NT2/D1 (cell line): Measurements from ENCODE around the gene CREG2.
"Not testable (repeated sequence)": the region's sequence is repeated elsewhere in the genome, so short reads cannot be mapped to it uniquely, and the experiment has no call there.

Experiments
- DNase-seq: peaks from one replicate; pipeline ENCODE4 v3.0.0-alpha.2; 2011; ENCODE audit warnings: low read depth, low spot score
- H3K27me3 ChIP-seq: 2 replicates; pipeline ENCODE4 v1.6.0; 2011; ENCODE audit warnings: mild to moderate bottlenecking; ENCODE audit not compliant: insufficient read length, insufficient read depth
- H3K36me3 ChIP-seq: 2 replicates; pipeline ENCODE4 v1.6.1; 2011; ENCODE audit warnings: mild to moderate bottlenecking, low read length, mixed read lengths; ENCODE audit not compliant: insufficient read depth, insufficient read length
- H3K4me1 ChIP-seq: 2 replicates; pipeline ENCODE4 v1.5.1; 2011; ENCODE audit not compliant: insufficient read depth, insufficient read length
- H3K4me3 ChIP-seq: 2 replicates; pipeline ENCODE4 v1.5.1; 2011; ENCODE audit warnings: low read depth; ENCODE audit not compliant: insufficient read length
- H3K9ac ChIP-seq: 2 replicates; pipeline ENCODE4 v1.6.0; 2011; ENCODE audit warnings: low read depth; ENCODE audit not compliant: insufficient read length
- H3K9me3 ChIP-seq: 2 replicates; pipeline ENCODE4 v1.5.1; 2011; ENCODE audit warnings: mild to moderate bottlenecking, low read length; ENCODE audit not compliant: insufficient read depth
- SUZ12 ChIP-seq: IDR thresholded peaks from 2 replicates; pipeline ENCODE4 v1.6.1; 2011; ENCODE audit not compliant: insufficient read length, insufficient read depth; ENCODE audit errors: extremely low read depth
- YY1 ChIP-seq: IDR thresholded peaks from 2 replicates; pipeline ENCODE4 v1.6.1; 2011; ENCODE audit not compliant: insufficient read length, insufficient read depth
- ZNF274 ChIP-seq: IDR thresholded peaks from 2 replicates; pipeline ENCODE4 v1.6.1; 2011; ENCODE audit warnings: mild to moderate bottlenecking, low read depth, low read length

The CREG2 gene

GRCh38 chr2:101356055-101356454 is 31.2 kb downstream of the CREG2 start:
- Histone ChIP-seq H3K36me3 (no peaks in the 10 kb centered on the region), H3K9me3 (no peaks in the 10 kb centered on the region), H3K4me1 (peaks cover 5% of the 10 kb centered on the region), H3K9ac (no peak overlapping the region), H3K4me3 (no peak overlapping the region), H3K27me3 (no peaks in the 10 kb centered on the region)
- TF ChIP-seq ZNF274: no peak
- no peak for TF ChIP-seq SUZ12
- no peak for TF ChIP-seq YY1
- no peak for DNase-seq

- TF ChIP-seq ZNF274 (no peak), SUZ12 (no peak), YY1 (no peak)
- Histone ChIP-seq H3K36me3 (no peaks in the 10 kb centered on the region), H3K9ac (no peak overlapping the region), H3K27me3 (no peaks in the 10 kb centered on the region), H3K4me3 (no peak overlapping the region), H3K4me1 (peaks cover 5% of the 10 kb centered on the region), H3K9me3 (no peaks in the 10 kb centered on the region)
- no peak for DNase-seq
Measured at GRCh38 chr2:101355401-101356054, 31.8 kb downstream of the CREG2 start.

GRCh38 chr2:101354420-101355311 is 32.6 kb downstream of the CREG2 start:
- H3K9me3 ChIP-seq: no peaks in the 10 kb centered on the region
- peaks cover 5% of the 10 kb centered on the region for H3K4me1 ChIP-seq
- no peak for TF ChIP-seq SUZ12
- no peak for TF ChIP-seq YY1
- no peak for TF ChIP-seq ZNF274
- no peaks in the 10 kb centered on the region for H3K27me3 ChIP-seq
- H3K9ac ChIP-seq: no peak overlapping the region
- no peak overlapping the region for H3K4me3 ChIP-seq
- DNase-seq: no peak
- no peaks in the 10 kb centered on the region for H3K36me3 ChIP-seq

- not testable (repeated sequence) for H3K9me3 ChIP-seq, DNase-seq, H3K36me3 ChIP-seq, H3K27me3 ChIP-seq, H3K4me3 ChIP-seq, H3K4me1 ChIP-seq, H3K9ac ChIP-seq
Measured at GRCh38 chr2:101352631-101353030, 34.7 kb downstream of the CREG2 start.

GRCh38 chr2:101351207-101351606 is 36.1 kb downstream of the CREG2 start:
- H3K9ac ChIP-seq: no peak overlapping the region
- H3K4me3 ChIP-seq: no peak overlapping the region
- TF ChIP-seq YY1: no peak
- no peak for TF ChIP-seq SUZ12
- no peak for TF ChIP-seq ZNF274
- no peaks in the 10 kb centered on the region for H3K27me3 ChIP-seq
- H3K9me3 ChIP-seq: no peaks in the 10 kb centered on the region
- peaks cover 5% of the 10 kb centered on the region for H3K4me1 ChIP-seq
- DNase-seq: no peak
- no peaks in the 10 kb centered on the region for H3K36me3 ChIP-seq

GRCh38 chr2:101349893-101350662 is 37.2 kb downstream of the CREG2 start:
- H3K9me3 ChIP-seq: no peaks in the 10 kb centered on the region
- no peak overlapping the region for H3K9ac ChIP-seq
- no peaks in the 10 kb centered on the region for H3K36me3 ChIP-seq
- no peak for TF ChIP-seq YY1
- no peak for TF ChIP-seq ZNF274
- no peak for TF ChIP-seq SUZ12
- no peak overlapping the region for H3K4me3 ChIP-seq
- H3K27me3 ChIP-seq: no peaks in the 10 kb centered on the region
- DNase-seq: no peak
- H3K4me1 ChIP-seq: peaks cover 3% of the 10 kb centered on the region

- Histone ChIP-seq H3K4me1 (no peaks in the 10 kb centered on the region), H3K27me3 (no peaks in the 10 kb centered on the region), H3K36me3 (no peaks in the 10 kb centered on the region), H3K9ac (no peak overlapping the region), H3K4me3 (no peak overlapping the region), H3K9me3 (no peaks in the 10 kb centered on the region)
- no peak for DNase-seq
- TF ChIP-seq SUZ12: no peak
- TF ChIP-seq ZNF274: no peak
- TF ChIP-seq YY1: no peak
Measured at GRCh38 chr2:101348883-101349282, 38.4 kb downstream of the CREG2 start.
